Retinal pigment epithelial cell (primary cell): ENCODE data around the gene RBM22.

Experiments used
- DNase-seq: peaks from one replicate; pipeline ENCODE4 v3.0.0-alpha.2; 2010; ENCODE audit warnings: low read depth
- H3K4me3 ChIP-seq: 2 replicates; pipeline ENCODE4 v1.5.1; 2011; ENCODE audit warnings: mild to moderate bottlenecking, low read length, control low read depth, moderate library complexity
- TF ChIP-seq, protein P1 (sequence below): conservative IDR thresholded peaks from 2 replicates; pipeline ENCODE4 v1.5.1; 2011; ENCODE audit warnings: low read depth, low read length, control low read depth, inconsistent platforms

Gene RBM22

DNA sequence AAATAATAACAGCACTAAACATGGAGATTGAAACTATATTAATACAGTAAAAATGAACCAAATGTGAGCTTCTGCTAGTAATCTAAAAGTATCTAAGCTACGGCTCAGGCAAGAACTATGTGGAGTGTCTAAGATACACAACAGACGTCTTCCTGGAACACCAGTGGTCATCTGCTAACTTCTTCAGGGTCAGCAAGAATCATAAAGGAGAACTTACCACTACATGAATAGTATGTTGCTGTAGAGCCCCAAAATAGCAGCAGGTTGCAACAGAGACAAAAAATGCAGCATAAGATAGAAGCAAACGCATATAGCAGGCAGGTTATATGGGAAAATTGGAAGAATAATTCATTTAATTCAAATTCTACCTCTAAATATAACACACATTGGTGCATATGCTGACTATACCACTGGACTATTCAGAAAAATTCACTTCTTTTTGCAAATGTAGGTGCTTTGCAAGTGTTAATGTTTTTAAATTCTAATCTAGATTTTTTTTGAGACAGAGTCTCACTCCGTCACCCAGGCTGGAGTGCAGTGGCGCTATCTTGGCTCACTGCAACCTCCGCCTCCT lies 30.9 kb upstream of the RBM22 start:
- TF ChIP-seq, protein P1, sequence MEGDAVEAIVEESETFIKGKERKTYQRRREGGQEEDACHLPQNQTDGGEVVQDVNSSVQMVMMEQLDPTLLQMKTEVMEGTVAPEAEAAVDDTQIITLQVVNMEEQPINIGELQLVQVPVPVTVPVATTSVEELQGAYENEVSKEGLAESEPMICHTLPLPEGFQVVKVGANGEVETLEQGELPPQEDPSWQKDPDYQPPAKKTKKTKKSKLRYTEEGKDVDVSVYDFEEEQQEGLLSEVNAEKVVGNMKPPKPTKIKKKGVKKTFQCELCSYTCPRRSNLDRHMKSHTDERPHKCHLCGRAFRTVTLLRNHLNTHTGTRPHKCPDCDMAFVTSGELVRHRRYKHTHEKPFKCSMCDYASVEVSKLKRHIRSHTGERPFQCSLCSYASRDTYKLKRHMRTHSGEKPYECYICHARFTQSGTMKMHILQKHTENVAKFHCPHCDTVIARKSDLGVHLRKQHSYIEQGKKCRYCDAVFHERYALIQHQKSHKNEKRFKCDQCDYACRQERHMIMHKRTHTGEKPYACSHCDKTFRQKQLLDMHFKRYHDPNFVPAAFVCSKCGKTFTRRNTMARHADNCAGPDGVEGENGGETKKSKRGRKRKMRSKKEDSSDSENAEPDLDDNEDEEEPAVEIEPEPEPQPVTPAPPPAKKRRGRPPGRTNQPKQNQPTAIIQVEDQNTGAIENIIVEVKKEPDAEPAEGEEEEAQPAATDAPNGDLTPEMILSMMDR, result no peak
- no peak overlapping the region for H3K4me3 ChIP-seq
- DNase-seq, result no peak

DNA sequence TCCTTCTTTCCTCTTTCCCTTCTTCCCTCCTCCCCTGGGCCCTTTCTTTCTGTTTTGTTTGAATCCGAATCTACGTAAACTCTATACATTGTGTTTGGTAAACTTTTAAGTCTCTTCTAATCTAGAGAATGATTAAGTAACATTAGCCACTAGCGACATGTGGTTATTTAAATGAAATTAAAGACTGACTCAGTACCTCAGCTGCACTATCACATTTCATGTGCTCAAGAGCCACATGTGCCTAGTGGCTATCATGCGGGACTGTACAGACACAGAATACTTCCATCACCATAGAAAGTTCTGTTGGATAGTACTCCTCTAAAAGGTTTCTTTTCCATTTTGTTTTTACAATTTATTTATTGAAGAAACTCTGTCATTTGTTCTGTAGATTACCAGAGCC lies 29.0 kb upstream of the RBM22 start:
- H3K4me3 ChIP-seq, result no peak overlapping the region
- no peak for DNase-seq
- TF ChIP-seq, protein P1, result no peak

DNA sequence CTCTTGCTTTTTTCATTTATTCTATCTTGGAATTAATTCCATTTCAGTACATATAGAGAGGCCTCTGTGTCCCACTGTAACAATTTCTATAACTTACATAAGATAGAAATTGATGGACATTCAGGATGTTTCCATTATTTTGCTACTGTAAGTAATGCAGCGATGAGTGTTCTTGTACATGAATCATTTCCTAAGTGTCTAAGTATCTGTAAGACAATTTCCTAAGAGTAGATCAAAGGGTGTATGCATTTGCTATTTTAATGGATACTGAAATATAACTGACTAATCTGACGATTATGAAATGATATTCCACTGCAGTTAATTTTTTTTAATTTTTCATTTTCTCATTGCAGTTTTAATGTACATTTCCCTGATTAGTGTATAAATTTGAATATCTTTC lies 23.0 kb upstream of the RBM22 start:
- TF ChIP-seq, protein P1, result no peak
- DNase-seq, result no peak
- no peak overlapping the region for H3K4me3 ChIP-seq

DNA sequence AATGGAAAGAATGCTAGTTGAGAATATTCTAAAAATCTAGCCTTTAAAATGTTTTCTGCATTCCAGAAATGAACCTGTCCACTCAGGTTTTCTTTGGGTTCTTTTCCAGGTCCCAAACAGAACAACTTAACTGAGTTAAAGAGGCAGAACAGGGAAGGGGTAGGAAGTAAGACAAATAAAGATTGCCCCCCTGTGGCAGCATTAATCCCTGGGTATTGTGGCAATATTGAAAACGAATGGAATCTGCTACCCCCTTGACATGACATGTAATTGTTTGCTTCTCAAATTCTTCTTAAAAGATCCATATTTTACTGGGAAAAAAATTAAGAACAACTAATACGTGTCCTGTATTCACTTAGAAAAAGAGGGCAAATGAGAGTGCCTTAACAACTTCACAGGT lies 9.3 kb upstream of the RBM22 start:
- TF ChIP-seq, protein P1, result peak; percentile 42
- no peak for DNase-seq
- no peak overlapping the region for H3K4me3 ChIP-seq

DNA sequence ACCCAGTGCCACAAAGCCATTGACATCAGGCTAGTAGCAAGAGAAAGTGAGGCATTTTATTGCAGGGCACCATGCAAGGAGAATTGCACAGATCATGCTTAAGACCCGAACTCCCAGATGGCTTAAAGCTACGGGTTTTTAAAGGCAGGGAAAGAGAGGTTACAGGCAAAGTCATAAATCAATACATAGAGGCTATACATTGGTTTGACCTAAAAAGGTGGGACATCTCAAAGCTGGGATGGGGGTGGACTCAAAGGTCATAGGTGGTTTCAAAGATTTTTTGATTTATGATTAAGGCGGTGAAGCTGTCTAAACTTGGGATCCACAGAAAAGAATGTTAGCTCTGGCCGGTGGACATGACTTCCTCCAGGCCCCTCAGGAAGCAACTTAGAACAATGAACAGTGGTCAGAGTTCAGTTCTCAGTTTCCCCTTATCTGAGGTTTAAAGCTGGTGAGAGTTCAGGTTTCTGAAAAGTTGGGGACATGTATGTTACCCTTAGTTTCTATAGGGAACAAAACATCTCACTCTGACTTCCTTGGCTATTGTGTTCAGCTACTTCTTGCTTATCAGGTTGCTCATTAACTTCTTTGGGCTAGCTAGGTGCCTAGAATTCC lies 6.0 kb upstream of the RBM22 start:
- no peak overlapping the region for H3K4me3 ChIP-seq
- TF ChIP-seq, protein P1, result no peak
- no peak for DNase-seq

DNA sequence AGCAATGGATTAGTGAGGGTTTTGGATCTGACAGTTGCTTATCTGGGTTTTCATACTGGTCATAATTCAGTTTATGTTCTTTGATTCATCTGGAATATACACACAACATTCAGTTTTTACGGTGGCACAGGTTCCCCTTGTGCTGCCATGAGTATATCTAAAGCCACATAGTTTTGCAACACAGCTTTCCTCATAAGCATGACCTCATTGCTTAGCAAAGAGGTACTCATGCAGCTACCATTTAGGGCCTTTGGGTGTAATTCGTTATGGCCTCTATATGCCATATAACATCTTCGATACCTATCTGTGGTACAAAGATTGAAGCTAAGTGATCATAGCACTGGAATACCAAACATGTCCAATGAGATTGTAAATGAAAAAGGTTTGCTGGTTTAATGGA lies 2.9 kb upstream of the RBM22 start:
- TF ChIP-seq, protein P1, result no peak
- DNase-seq, result no peak
- H3K4me3 ChIP-seq, result no peak overlapping the region

DNA sequence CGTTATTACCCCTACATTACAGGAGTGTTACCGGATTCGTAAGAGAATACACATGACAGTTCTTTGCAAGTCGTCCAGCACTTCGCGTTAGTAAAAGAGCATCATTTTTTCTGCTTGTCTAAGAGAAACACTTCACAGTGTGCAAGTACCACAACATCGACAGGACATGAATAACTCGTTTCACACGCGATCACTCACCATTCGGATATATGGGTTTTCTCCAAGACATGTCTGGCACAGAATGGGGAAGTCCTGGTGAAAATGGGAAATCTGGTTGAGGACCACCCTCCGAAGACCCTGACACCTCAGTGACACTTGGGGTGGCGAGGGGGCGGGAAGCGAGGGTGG lies 642 bp downstream of the RBM22 start:
- TF ChIP-seq, protein P1, result no peak
- no peak for DNase-seq
- peak overlapping the region; percentile 83 for H3K4me3 ChIP-seq
